Astrocyte (in vitro differentiated cells and primary cell): ENCODE results near the gene ZNF668. TPM values are rescaled to one million over a fixed set of nuclear protein-coding genes. Genes with fewer than 3 reads are reported as not detected.
"Not testable (repeated sequence)": the region's sequence is repeated elsewhere in the genome, so short reads cannot be mapped to it uniquely, and the experiment has no call there.

ENCODE experiments used
- DNase-seq: peaks from one replicate; pipeline ENCODE4 v3.0.0-alpha.2; 2010; ENCODE audit warnings: low read depth
- FAIRE-seq: peaks from 2 replicates; lab custom pipeline; 2011; peaks lifted over from hg19 to GRCh38; lab: Jason Lieb, UNC
- H2AFZ ChIP-seq: 2 replicates; pipeline ENCODE4 v1.6.0; 2012; ENCODE audit warnings: low read depth, low read length, inconsistent platforms
- H3K27ac ChIP-seq: 2 replicates; pipeline ENCODE4 v1.5.1; 2011; ENCODE audit warnings: low read depth, low read length, inconsistent platforms
- H3K27me3 ChIP-seq: 2 replicates; pipeline ENCODE4 v1.6.0; 2011; ENCODE audit warnings: low read length, inconsistent platforms; ENCODE audit not compliant: insufficient read depth
- H3K36me3 ChIP-seq: 2 replicates; pipeline ENCODE4 v1.5.1; 2011; ENCODE audit warnings: low read length, inconsistent platforms; ENCODE audit not compliant: insufficient read depth
- H3K4me1 ChIP-seq: 2 replicates; pipeline ENCODE4 v1.5.1; 2011; ENCODE audit warnings: low read length, inconsistent platforms; ENCODE audit not compliant: insufficient read depth
- H3K4me2 ChIP-seq: 2 replicates; pipeline ENCODE4 v1.6.0; 2012; ENCODE audit warnings: low read length, inconsistent platforms
- H3K4me3 ChIP-seq: 2 replicates; pipeline ENCODE4 v1.5.1; 2011; ENCODE audit warnings: low read depth, mild to moderate bottlenecking, low read length, inconsistent platforms; ENCODE audit not compliant: insufficient read depth
- H3K79me2 ChIP-seq: 2 replicates; pipeline ENCODE4 v1.6.0; 2012; ENCODE audit warnings: mild to moderate bottlenecking, low read length, inconsistent platforms; ENCODE audit not compliant: insufficient read depth
- H3K9ac ChIP-seq: 2 replicates; pipeline ENCODE4 v1.6.0; 2012; ENCODE audit warnings: mild to moderate bottlenecking, low read length, inconsistent platforms
- H3K9me3 ChIP-seq: 2 replicates; pipeline ENCODE4 v1.5.1; 2012; ENCODE audit warnings: low read depth, mild to moderate bottlenecking, low read length, inconsistent platforms; ENCODE audit not compliant: insufficient read depth
- H4K20me1 ChIP-seq: 2 replicates; pipeline ENCODE4 v1.6.0; 2012; ENCODE audit warnings: low read length, inconsistent platforms; ENCODE audit not compliant: insufficient read depth
- H3K27ac Mint-ChIP-seq: one replicate; pipeline ENCODE4 v1.8.0; 2021; ENCODE audit warnings: mild to moderate bottlenecking, mixed read lengths; ENCODE audit not compliant: unreplicated experiment
- H3K27me3 Mint-ChIP-seq: one replicate; pipeline ENCODE4 v1.8.0; 2021; ENCODE audit warnings: low read depth, mixed read lengths; ENCODE audit not compliant: unreplicated experiment
- H3K36me3 Mint-ChIP-seq: one replicate; pipeline ENCODE4 v1.8.0; 2021; ENCODE audit warnings: low read depth, mixed read lengths; ENCODE audit not compliant: unreplicated experiment
- H3K4me1 Mint-ChIP-seq: one replicate; pipeline ENCODE4 v1.8.0; 2021; ENCODE audit warnings: low read depth, mixed read lengths; ENCODE audit not compliant: unreplicated experiment
- H3K4me3 Mint-ChIP-seq: one replicate; pipeline ENCODE4 v1.8.0; 2021; ENCODE audit warnings: mild to moderate bottlenecking, moderate library complexity, mixed read lengths; ENCODE audit not compliant: unreplicated experiment
- H3K9me3 Mint-ChIP-seq: one replicate; pipeline ENCODE4 v1.8.0; 2021; ENCODE audit warnings: mild to moderate bottlenecking, mixed read lengths; ENCODE audit not compliant: unreplicated experiment
- EZH2 ChIP-seq: IDR thresholded peaks from 2 replicates; pipeline ENCODE4 v1.6.1; 2012; ENCODE audit warnings: mild to moderate bottlenecking, low read length, inconsistent platforms; ENCODE audit not compliant: insufficient read depth
- total RNA-seq: library from RNA; stranded (reverse); gene quantifications from 2 replicates; pipeline ENCODE4 v1.2.1, GENCODE V29; 2021
- TF ChIP-seq, protein P1 (sequence below): IDR thresholded peaks from 2 replicates; pipeline ENCODE4 v1.5.1; 2011; ENCODE audit warnings: low read depth, mild to moderate bottlenecking, inconsistent platforms, low read length, moderate library complexity; ENCODE audit not compliant: insufficient read depth

ZNF668 gene
- total RNA-seq, 1 donor from 2014 or later: 21.6 TPM

DNA sequence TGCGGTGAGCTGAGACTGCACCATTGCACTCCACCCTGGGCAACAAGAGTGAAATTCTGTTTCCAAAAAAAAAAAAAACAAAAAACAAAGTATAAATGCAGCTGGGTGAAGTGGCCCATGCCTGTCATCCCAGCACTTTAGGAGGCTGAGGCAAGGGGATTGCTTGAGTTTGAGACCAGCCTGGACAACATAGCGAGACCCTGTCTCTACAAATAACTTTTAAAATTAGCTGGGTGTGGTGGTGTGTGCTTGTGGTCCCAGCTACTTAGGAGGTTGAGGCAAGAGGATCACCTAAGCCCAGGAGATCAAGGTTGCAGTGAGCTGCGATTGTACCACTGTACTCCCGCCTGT lies 50.8 kb downstream of the ZNF668 start:
- no peak overlapping the region for H2AFZ ChIP-seq
- H3K27ac ChIP-seq: no peak overlapping the region
- H3K36me3 ChIP-seq: no peaks in the 10 kb centered on the region
- peaks cover 5% of the 10 kb centered on the region for H3K4me1 Mint-ChIP-seq
- DNase-seq (no peak), FAIRE-seq (no peak)
- no peak overlapping the region for H3K4me2 ChIP-seq
- H4K20me1 ChIP-seq: no peaks in the 10 kb centered on the region
- no peak overlapping the region for H3K4me3 Mint-ChIP-seq
- H3K27ac Mint-ChIP-seq: no peak overlapping the region
- no peaks in the 10 kb centered on the region for H3K36me3 Mint-ChIP-seq
- no peaks in the 10 kb centered on the region for H3K27me3 Mint-ChIP-seq
- H3K79me2 ChIP-seq: no peaks in the 10 kb centered on the region
- no peak overlapping the region for H3K4me3 ChIP-seq
- no peak overlapping the region for H3K9ac ChIP-seq
- TF ChIP-seq EZH2: no peak
- TF ChIP-seq, protein P1, sequence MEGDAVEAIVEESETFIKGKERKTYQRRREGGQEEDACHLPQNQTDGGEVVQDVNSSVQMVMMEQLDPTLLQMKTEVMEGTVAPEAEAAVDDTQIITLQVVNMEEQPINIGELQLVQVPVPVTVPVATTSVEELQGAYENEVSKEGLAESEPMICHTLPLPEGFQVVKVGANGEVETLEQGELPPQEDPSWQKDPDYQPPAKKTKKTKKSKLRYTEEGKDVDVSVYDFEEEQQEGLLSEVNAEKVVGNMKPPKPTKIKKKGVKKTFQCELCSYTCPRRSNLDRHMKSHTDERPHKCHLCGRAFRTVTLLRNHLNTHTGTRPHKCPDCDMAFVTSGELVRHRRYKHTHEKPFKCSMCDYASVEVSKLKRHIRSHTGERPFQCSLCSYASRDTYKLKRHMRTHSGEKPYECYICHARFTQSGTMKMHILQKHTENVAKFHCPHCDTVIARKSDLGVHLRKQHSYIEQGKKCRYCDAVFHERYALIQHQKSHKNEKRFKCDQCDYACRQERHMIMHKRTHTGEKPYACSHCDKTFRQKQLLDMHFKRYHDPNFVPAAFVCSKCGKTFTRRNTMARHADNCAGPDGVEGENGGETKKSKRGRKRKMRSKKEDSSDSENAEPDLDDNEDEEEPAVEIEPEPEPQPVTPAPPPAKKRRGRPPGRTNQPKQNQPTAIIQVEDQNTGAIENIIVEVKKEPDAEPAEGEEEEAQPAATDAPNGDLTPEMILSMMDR: no peak
- H3K9me3 Mint-ChIP-seq: no peaks in the 10 kb centered on the region
- H3K4me1 ChIP-seq: no peaks in the 10 kb centered on the region
- H3K27me3 ChIP-seq: no peaks in the 10 kb centered on the region
- H3K9me3 ChIP-seq: no peaks in the 10 kb centered on the region

DNA sequence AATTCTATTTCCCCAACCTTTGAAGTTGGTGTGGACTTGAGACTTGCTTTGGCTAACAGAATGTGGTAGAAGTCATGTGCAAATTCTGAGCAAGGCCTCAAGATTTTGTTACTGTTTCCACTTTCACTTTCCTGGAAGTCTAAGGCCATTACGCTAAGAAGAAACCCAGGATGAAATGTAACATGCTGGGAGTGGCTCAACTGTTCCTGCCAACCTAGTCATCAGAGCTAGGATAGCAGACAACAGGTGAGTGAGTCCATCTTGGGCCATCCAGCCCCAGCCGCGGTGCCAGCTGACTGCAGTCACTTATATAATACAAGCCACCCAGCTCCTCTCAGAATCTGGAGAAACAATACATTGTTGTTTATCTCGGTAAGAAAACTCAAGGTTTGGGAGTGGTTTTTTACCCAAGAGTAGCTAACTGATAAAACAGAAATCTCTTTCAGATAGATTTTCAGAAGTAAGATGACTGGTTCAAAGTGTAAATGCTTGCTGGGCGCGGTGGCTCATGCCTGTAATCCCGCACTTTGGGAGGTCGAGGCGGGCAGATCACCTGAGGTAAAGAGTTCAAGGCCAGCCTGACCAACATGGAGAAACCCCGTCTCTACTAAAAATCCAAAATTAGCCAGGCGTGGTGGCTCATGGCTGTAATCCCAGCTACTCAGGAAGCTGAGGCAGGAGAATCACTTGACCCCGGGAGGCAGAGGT lies 51.3 kb downstream of the ZNF668 start:
- Histone ChIP-seq H3K27me3 (no peaks in the 10 kb centered on the region), H3K4me2 (no peak overlapping the region), H3K4me3 (no peak overlapping the region), H4K20me1 (no peaks in the 10 kb centered on the region), H3K4me1 (no peaks in the 10 kb centered on the region), H3K9me3 (no peaks in the 10 kb centered on the region), H3K27ac (no peak overlapping the region), H3K9ac (no peak overlapping the region), H2AFZ (no peak overlapping the region), H3K36me3 (no peaks in the 10 kb centered on the region), H3K79me2 (no peaks in the 10 kb centered on the region)
- no peak for DNase-seq
- Mint-ChIP-seq H3K27me3 (no peaks in the 10 kb centered on the region), H3K27ac (no peak overlapping the region), H3K9me3 (no peaks in the 10 kb centered on the region), H3K36me3 (no peaks in the 10 kb centered on the region), H3K4me3 (no peak overlapping the region), H3K4me1 (peaks cover 5% of the 10 kb centered on the region)
- no peak for TF ChIP-seq EZH2
- TF ChIP-seq, protein P1: no peak
- FAIRE-seq: no peak

DNA sequence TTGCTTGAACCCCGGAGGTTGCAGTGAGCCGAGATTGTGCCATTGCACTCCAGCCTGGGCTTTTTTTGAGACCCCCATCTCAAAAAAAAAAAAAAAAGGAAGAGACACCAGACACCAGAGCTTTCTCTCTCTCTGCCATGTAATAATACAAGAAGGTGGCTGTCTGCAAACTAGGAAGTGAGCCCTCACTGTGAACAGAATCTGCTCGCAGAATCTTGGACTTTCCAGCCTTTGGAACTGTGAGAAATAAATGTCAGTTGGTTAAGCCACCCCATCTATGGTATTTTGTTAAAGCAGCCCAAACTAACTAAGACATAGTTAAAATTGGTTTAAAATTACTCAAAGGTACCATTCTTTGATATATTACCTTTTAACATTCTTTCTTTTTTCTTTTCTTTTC lies 53.5 kb downstream of the ZNF668 start:
- H3K27me3 ChIP-seq: no peaks in the 10 kb centered on the region
- no peak overlapping the region for H3K4me2 ChIP-seq
- no peak overlapping the region for H3K4me3 ChIP-seq
- TF ChIP-seq, protein P1: no peak
- TF ChIP-seq EZH2: no peak
- H3K4me1 ChIP-seq: no peaks in the 10 kb centered on the region
- no peak overlapping the region for H3K9ac ChIP-seq
- FAIRE-seq (no peak), DNase-seq (no peak)
- H3K36me3 Mint-ChIP-seq: no peaks in the 10 kb centered on the region
- H3K4me3 Mint-ChIP-seq: no peak overlapping the region
- H3K36me3 ChIP-seq: no peaks in the 10 kb centered on the region
- H3K9me3 Mint-ChIP-seq: no peaks in the 10 kb centered on the region
- peaks cover 3% of the 10 kb centered on the region for H3K27me3 Mint-ChIP-seq
- H3K4me1 Mint-ChIP-seq: peaks cover 3% of the 10 kb centered on the region
- no peaks in the 10 kb centered on the region for H3K79me2 ChIP-seq
- no peak overlapping the region for H3K27ac ChIP-seq
- H3K27ac Mint-ChIP-seq: no peak overlapping the region
- no peaks in the 10 kb centered on the region for H3K9me3 ChIP-seq
- no peak overlapping the region for H2AFZ ChIP-seq
- no peaks in the 10 kb centered on the region for H4K20me1 ChIP-seq

DNA sequence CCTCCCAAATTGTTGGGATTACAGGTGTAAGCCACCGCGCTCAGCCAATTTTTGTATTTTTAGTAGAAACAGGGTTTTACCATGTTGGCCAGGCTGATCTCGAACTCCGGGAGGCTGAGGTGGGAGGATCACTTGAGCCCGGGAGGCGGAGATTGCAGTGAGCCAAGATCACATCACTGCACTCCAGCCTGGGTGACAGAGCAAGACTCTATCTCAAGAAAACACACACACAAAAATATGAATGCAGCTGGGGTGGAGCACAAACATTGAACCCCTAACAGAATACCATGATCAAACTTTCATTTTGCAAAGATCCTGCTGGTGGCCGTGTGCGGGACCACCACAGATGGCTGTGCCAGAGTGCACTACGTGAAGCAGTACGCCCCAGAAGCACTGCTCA lies 56.3 kb downstream of the ZNF668 start:
- peaks cover 12% of the 10 kb centered on the region for H3K27me3 Mint-ChIP-seq
- H3K9ac ChIP-seq, H3K4me1 Mint-ChIP-seq, H3K79me2 ChIP-seq, H2AFZ ChIP-seq, FAIRE-seq, H3K9me3 Mint-ChIP-seq, H3K4me3 ChIP-seq, H3K27ac Mint-ChIP-seq, H3K4me1 ChIP-seq, H4K20me1 ChIP-seq, H3K4me3 Mint-ChIP-seq, H3K27ac ChIP-seq, H3K27me3 ChIP-seq, H3K9me3 ChIP-seq, DNase-seq, H3K36me3 ChIP-seq, H3K4me2 ChIP-seq, H3K36me3 Mint-ChIP-seq: not testable (repeated sequence)
